ENCODE data around the gene FNDC8.
A peak's percentile ranks its signal among the peaks of the same experiment; 100 is the strongest.
"Not testable (repeated sequence)": the region's sequence is repeated elsewhere in the genome, so short reads cannot be mapped to it uniquely, and the experiment has no call there.

FNDC8 gene

GRCh38 chr17:35142467-35142796 lies 21.0 kb downstream of the FNDC8 start:
- H3K4me3 ChIP-seq (ENCODE audit: low read depth, low read length): peak overlapping the region; percentile 77
- TF ChIP-seq CTCF (conservative IDR thresholded peaks at IDR 0.05; ENCODE audit: low read depth, low read length): no peak

DNA sequence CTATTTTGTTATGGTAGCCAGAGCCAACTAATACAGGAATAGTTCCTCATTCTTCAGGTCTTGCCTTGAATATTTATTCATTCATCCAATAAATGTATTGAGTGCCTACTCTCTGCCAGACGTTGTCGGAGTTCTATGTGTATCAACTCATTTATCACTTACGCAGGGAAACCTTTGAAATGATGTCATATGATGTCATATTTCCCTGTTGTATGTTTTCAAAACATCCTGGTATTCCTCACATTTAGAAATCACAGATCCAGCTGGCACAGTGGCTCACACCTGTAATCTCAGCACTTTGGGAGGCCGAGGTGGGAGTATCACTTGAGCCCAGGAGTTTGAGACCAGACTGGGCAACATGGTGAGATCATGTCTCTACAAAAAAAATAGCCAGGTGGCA lies 23.4 kb downstream of the FNDC8 start:
- no peak for TF ChIP-seq CTCF (conservative IDR thresholded peaks at IDR 0.05; ENCODE audit: low read depth, low read length)
- no peak for DNase-seq (ENCODE audit: low read depth)
- no peak overlapping the region for H3K4me3 ChIP-seq (ENCODE audit: low read depth, low read length)

More at GRCh38 chr17:35142467-35142796, 21.0 kb downstream of the FNDC8 start:
- no peak for DNase-seq (ENCODE audit: low read depth)

GRCh38 chr17:35146214-35146833 lies 24.9 kb downstream of the FNDC8 start:
- H3K4me3 ChIP-seq (ENCODE audit: low read depth, low read length): no peak overlapping the region
- DNase-seq (ENCODE audit: low read depth): no peak
- no peak for TF ChIP-seq CTCF (conservative IDR thresholded peaks at IDR 0.05; ENCODE audit: low read depth, low read length)

GRCh38 chr17:35147375-35147905 lies 26.0 kb downstream of the FNDC8 start, which contains the start of gene UNC45B:
UNC45B (plus strand) TSS chr17:35147817; CDS start chr17:35148264, 447 bp downstream.
- no peak within 1 kb of the TSS for H3K4me3 ChIP-seq (ENCODE audit: low read depth, low read length)
- no peak for TF ChIP-seq CTCF (conservative IDR thresholded peaks at IDR 0.05; ENCODE audit: low read depth, low read length)
- no peak for DNase-seq (ENCODE audit: low read depth)

GRCh38 chr17:35148144-35148543 lies 26.7 kb downstream of the FNDC8 start:
- TF ChIP-seq CTCF (conservative IDR thresholded peaks at IDR 0.05; ENCODE audit: low read depth, low read length): no peak
- DNase-seq (ENCODE audit: low read depth): no peak

DNA sequence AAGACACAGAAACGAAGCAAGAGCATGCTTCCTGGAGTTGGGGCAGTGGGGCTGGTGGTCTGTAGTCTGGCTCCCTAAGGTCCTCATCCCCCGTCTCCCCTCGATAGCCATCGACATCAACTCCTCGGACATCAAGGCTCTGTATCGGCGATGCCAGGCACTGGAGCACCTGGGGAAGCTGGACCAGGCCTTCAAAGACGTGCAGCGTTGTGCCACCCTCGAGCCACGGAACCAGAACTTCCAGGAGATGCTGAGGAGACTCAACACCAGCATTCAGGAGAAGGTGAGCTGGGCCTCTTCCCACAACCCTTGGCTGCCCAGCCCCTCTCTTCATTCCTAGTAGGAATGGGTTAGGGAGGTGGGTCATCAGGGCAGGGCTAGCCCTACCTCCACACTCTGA lies 28.5 kb downstream of the FNDC8 start:
- DNase-seq (ENCODE audit: low read depth): no peak
- H3K4me3 ChIP-seq (ENCODE audit: low read depth, low read length): no peak overlapping the region
- no peak for TF ChIP-seq CTCF (conservative IDR thresholded peaks at IDR 0.05; ENCODE audit: low read depth, low read length)

More at GRCh38 chr17:35148144-35148543, 26.7 kb downstream of the FNDC8 start:
- no peak overlapping the region for H3K4me3 ChIP-seq (ENCODE audit: low read depth, low read length)

DNA sequence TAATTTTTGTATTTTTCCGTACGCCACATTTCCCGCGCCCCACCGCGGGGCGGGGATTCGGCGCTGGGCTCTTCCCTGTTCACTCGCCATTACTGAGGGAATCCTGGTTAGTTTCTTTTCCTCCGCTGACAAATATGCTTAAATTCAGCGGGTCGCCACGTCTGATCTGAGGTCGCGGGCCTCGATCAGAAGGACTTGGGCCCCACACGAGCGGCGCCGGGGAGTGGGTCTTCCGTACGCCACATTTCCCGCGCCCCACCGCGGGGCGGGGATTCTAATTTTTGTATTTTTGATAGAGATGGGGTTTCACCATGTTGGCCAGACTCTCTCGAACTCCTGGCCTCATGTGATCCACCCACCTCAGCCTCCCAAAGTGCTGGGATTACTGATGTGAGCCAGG lies 29.7 kb downstream of the FNDC8 start:
- not testable (repeated sequence) for DNase-seq (ENCODE audit: low read depth); H3K4me3 ChIP-seq (ENCODE audit: low read depth, low read length)

All from choroid plexus epithelial cell (primary cell).